NCI-H187 (cell line): Measurements from ENCODE around the gene CCR1.
"Not testable (repeated sequence)": the region's sequence is repeated elsewhere in the genome, so short reads cannot be mapped to it uniquely, and the experiment has no call there.

Experiments used
- DNase-seq, 2 experiments: peaks; one replicate each; lab custom pipeline; 2025; lab: John Stamatoyannopoulos, UW

CCR1 gene

DNA sequence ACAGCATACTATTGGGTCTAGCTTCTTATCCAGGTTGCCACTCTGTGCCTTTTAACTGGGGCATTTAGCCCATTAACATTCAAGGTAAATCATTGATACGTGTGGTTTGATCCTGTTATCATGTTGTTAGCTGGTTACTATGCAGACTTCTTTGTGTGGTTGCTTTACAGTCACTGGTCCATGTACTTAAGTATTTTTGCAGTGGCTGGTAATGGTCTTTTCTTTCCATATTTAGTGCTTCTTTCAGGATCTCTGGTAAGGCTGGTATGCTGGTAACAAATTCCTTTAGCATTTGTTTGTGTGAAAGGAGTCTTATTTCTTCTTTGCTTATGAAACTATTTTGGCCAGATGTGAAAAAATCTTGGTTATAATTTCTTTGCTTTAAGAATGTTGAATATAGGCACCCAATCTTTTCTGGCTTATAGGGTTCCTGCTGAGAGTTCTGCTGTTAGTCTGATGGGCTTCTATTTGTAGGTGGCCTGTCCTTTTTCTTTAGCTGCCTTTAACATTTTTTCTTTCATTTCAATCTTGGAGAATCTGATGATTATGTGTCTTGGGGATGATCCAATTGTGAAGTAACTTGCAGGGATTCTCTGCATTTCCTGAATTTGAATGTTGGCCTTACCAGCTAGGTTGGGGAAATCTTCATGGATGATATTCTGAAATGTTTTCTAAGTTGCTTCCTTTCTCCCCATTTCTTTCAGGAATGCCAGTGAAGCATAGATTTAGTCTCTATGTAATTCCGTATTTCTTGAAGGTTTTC is 39.3 kb downstream of the CCR1 start:
- no peak for DNase-seq

- DNase-seq: no peak
Measured at GRCh38 chr3:46163556-46164041, 44.5 kb downstream of the CCR1 start.

DNA sequence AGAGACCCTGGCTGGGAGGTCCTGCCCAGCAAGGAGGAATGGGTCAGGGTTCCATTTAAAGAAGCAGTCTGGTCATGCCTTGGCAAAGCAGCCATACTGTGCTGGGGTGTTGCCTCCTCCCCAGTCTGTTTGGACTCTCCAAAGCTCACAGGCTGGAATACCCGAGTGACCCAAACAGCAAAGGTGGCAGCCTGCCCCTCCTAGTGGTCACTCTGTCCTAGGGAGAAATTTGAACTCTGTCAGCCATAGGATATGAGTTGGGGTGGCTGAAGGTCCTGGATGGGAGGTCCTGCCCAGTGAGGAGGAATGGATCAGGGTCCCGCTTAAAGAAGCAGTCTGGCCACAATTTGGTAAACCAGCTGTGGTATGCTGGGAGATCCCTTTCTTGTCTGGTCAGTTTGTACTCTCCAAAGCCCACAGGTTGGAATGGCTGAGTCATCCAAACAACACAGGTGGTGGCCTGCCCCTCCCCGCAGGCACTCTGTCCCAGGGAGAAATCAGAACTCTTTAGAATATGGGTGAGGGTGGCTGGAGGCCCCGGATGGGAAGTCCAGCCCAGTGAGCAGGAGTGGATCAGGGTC is 45.0 kb downstream of the CCR1 start:
- no peak for DNase-seq

- not testable (repeated sequence) for DNase-seq
Measured at GRCh38 chr3:46157685-46158084, 50.4 kb downstream of the CCR1 start.

GRCh38 chr3:46154311-46154710 is 53.8 kb downstream of the CCR1 start:
- no peak for DNase-seq
